IPS-18a (cell line): Measurements from ENCODE around the gene AP2A1.

Source experiments
- H3K27ac ChIP-seq: one replicate; pipeline ENCODE4 v1.5.1; 2013; ENCODE audit warnings: low read length
- H3K27me3 ChIP-seq: one replicate; pipeline ENCODE4 v1.6.1; 2013; ENCODE audit warnings: mild to moderate bottlenecking, low read length; ENCODE audit not compliant: control insufficient read depth, insufficient read depth
- H3K36me3 ChIP-seq: one replicate; pipeline ENCODE4 v1.6.1; 2013; ENCODE audit warnings: low read depth, low read length; ENCODE audit not compliant: control insufficient read depth
- H3K4me1 ChIP-seq: one replicate; pipeline ENCODE4 v1.6.1; 2013; ENCODE audit warnings: low read depth, low read length; ENCODE audit not compliant: control insufficient read depth
- H3K4me3 ChIP-seq: one replicate; pipeline ENCODE4 v1.5.1; 2013; ENCODE audit warnings: low read length
- H3K9ac ChIP-seq: one replicate; pipeline ENCODE4 v1.6.1; 2013; ENCODE audit warnings: mild to moderate bottlenecking, low read length, moderate library complexity
- H3K9me3 ChIP-seq: one replicate; pipeline ENCODE4 v1.6.1; 2013; ENCODE audit warnings: low read depth, low read length; ENCODE audit not compliant: control insufficient read depth

AP2A1 gene

DNA sequence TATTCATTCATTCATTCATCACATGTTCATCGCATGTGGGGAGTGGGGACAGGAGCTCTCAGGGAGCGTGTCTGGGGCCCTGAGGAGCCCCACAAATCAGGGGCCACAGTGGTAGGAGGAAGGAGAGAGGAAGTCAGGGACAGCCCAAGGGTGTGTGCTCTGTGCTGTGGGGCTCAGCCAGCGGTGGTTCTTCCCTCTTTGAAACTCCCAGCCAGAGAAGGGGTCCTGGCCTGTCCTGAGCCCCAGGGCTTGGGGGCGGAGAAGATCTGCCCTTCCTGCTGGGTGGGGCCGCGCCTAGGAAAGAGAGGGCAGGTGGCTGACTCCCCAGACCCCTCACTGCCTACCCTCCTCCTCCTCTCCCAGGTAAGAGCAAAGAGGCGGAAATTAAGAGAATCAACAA lies 14.6 kb downstream of the AP2A1 start:
- Histone ChIP-seq H3K9ac (no peak overlapping the region), H3K27me3 (no peaks in the 10 kb centered on the region), H3K4me1 (no peaks in the 10 kb centered on the region), H3K9me3 (no peaks in the 10 kb centered on the region), H3K4me3 (no peak overlapping the region), H3K27ac (no peak overlapping the region), H3K36me3 (peaks cover 16% of the 10 kb centered on the region)

DNA sequence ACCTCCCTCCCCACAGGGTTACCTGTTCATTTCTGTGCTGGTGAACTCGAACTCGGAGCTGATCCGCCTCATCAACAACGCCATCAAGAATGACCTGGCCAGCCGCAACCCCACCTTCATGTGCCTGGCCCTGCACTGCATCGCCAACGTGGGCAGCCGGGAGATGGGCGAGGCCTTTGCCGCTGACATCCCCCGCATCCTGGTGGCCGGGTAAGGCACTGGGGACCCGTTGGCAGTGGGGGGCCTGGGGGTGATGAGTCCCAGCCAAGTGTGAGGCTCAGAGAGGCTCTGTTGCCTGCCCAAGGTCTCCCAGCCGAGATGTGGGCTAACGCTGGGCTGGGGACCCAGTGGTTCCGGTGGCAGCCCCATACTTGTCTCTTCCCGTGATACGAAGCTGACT lies 15.7 kb downstream of the AP2A1 start:
- no peak overlapping the region for H3K4me3 ChIP-seq
- no peaks in the 10 kb centered on the region for H3K9me3 ChIP-seq
- H3K9ac ChIP-seq: no peak overlapping the region
- no peaks in the 10 kb centered on the region for H3K27me3 ChIP-seq
- peaks cover 16% of the 10 kb centered on the region for H3K36me3 ChIP-seq
- no peak overlapping the region for H3K27ac ChIP-seq
- no peaks in the 10 kb centered on the region for H3K4me1 ChIP-seq

- Histone ChIP-seq H3K4me1 (no peaks in the 10 kb centered on the region), H3K9ac (no peak overlapping the region), H3K9me3 (no peaks in the 10 kb centered on the region), H3K27me3 (no peaks in the 10 kb centered on the region), H3K4me3 (no peak overlapping the region), H3K36me3 (peaks cover 16% of the 10 kb centered on the region), H3K27ac (no peak overlapping the region)
Measured at GRCh38 chr19:49786376-49786820, 19.6 kb downstream of the AP2A1 start.

- Histone ChIP-seq H3K36me3 (peaks cover 15% of the 10 kb centered on the region), H3K4me3 (no peak overlapping the region), H3K9ac (no peak overlapping the region), H3K4me1 (no peaks in the 10 kb centered on the region), H3K27me3 (no peaks in the 10 kb centered on the region), H3K27ac (no peak overlapping the region), H3K9me3 (no peaks in the 10 kb centered on the region)
Measured at GRCh38 chr19:49787746-49788145, 20.9 kb downstream of the AP2A1 start.

DNA sequence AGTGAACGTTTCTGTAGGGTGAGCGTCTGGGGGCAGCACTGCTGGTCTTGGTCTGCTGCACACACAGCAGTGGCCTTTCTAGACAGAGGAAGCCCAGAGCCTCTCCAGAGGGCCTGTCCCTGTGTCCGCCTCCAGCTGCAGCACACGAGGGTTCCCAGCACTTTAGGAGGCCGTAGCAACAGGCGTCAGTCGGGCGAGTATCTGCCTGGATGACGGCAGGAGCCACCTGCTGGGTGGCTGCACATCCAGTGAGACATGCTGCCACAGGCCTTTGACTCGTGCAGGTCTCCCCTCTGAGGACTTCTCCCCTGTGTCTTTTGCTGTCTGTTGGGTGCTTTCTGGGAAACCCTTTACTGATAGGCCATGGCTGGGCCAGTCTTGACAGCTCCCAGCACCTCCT lies 22.1 kb downstream of the AP2A1 start:
- H3K36me3 ChIP-seq: peaks cover 13% of the 10 kb centered on the region
- H3K9ac ChIP-seq: no peak overlapping the region
- no peaks in the 10 kb centered on the region for H3K27me3 ChIP-seq
- H3K4me3 ChIP-seq: no peak overlapping the region
- no peaks in the 10 kb centered on the region for H3K9me3 ChIP-seq
- H3K27ac ChIP-seq: no peak overlapping the region
- H3K4me1 ChIP-seq: no peaks in the 10 kb centered on the region

DNA sequence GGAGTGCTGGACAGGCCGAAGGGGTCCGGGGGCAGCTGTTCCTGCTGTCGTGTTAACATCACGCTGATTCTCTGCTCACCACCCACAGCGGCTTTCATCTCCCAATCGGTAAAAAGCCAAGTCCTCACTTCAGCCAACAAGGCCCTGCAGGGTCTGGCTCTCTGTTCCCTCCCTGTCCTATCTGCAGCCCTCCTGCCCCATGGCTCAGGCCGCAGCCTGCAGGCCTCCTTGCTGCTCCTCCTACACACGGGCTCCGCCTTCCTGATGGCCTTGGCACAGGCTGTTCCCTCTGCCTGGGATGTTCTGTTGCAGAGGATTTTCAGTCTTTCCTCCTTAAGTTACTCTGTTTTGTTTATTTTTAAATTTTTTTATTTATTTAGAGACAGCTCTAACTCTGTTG lies 24.1 kb downstream of the AP2A1 start:
- H3K27ac ChIP-seq: no peak overlapping the region
- no peaks in the 10 kb centered on the region for H3K4me1 ChIP-seq
- H3K36me3 ChIP-seq: peaks cover 16% of the 10 kb centered on the region

DNA sequence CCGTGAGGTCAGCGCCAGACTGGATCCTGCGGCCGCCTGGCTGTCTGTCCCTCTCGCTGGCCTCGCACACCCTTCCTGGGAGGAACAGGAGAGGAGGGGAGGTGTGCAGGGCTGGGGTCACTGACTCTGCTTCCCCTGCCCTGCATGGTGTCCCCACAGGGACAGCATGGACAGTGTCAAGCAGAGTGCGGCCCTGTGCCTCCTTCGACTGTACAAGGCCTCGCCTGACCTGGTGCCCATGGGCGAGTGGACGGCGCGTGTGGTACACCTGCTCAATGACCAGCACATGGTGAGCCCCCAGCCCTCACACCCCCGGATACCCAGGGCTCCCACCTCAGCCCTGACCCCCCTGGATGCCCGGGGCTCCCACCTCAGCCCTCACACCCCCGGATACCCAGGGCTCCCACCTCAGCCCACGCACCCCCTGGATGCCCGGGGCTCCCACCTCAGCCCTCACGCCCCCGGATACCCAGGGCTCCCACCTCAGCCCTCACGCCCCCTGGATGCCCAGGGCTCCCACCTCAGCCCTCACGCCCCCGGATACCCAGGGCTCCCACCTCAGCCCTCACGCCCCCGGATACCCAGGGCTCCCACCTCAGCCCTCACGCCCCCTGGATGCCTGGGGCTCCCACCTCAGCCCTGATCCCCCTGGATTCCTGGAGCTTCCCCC lies 25.1 kb downstream of the AP2A1 start:
- H3K9ac ChIP-seq: no peak overlapping the region
- H3K27ac ChIP-seq: no peak overlapping the region
- H3K4me3 ChIP-seq: no peak overlapping the region
- H3K9me3 ChIP-seq: no peaks in the 10 kb centered on the region
- H3K27me3 ChIP-seq: no peaks in the 10 kb centered on the region
- H3K4me1 ChIP-seq: no peaks in the 10 kb centered on the region
- H3K36me3 ChIP-seq: peaks cover 26% of the 10 kb centered on the region

More for the DNA sequence above, 24.1 kb downstream of the AP2A1 start:
- Histone ChIP-seq H3K27me3 (no peaks in the 10 kb centered on the region), H3K9ac (no peak overlapping the region), H3K4me3 (no peak overlapping the region), H3K9me3 (no peaks in the 10 kb centered on the region)

- H3K27ac ChIP-seq: no peak overlapping the region
- no peaks in the 10 kb centered on the region for H3K4me1 ChIP-seq
- peaks cover 29% of the 10 kb centered on the region for H3K36me3 ChIP-seq
- H3K9me3 ChIP-seq: no peaks in the 10 kb centered on the region
- no peaks in the 10 kb centered on the region for H3K27me3 ChIP-seq
- H3K9ac ChIP-seq: no peak overlapping the region
- H3K4me3 ChIP-seq: no peak overlapping the region
Measured at GRCh38 chr19:49792829-49793560, 26.2 kb downstream of the AP2A1 start.

- H3K27me3 ChIP-seq: no peaks in the 10 kb centered on the region
- no peak overlapping the region for H3K9ac ChIP-seq
- no peak overlapping the region for H3K27ac ChIP-seq
- H3K4me3 ChIP-seq: no peak overlapping the region
- no peaks in the 10 kb centered on the region for H3K9me3 ChIP-seq
- H3K4me1 ChIP-seq: no peaks in the 10 kb centered on the region
- H3K36me3 ChIP-seq: peaks cover 29% of the 10 kb centered on the region
Measured at GRCh38 chr19:49793561-49793840, 26.7 kb downstream of the AP2A1 start.

DNA sequence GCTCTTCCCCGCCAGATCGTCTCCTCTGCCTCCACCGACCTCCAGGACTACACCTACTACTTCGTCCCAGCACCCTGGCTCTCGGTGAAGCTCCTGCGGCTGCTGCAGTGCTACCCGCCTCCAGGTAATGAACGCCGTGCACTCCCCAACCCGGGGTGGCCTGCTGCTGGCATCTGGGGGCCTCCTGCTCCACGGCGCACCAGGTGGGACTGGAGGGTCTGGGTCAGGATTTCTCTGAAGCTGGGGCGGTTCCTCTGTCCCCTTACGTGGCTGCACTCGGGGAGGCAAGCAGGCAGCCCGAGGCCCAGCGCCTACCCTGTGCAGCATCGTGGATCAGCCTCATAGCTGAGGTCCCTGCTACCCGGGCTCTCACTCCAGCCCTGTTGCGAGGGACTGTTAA lies 28.8 kb downstream of the AP2A1 start:
- Histone ChIP-seq H3K9ac (no peak overlapping the region), H3K4me1 (no peaks in the 10 kb centered on the region), H3K9me3 (no peaks in the 10 kb centered on the region), H3K27me3 (no peaks in the 10 kb centered on the region), H3K36me3 (peaks cover 29% of the 10 kb centered on the region), H3K27ac (no peak overlapping the region), H3K4me3 (no peak overlapping the region)

- H3K27me3 ChIP-seq: no peaks in the 10 kb centered on the region
Measured at GRCh38 chr19:49798574-49798973, 31.8 kb downstream of the AP2A1 start.

DNA sequence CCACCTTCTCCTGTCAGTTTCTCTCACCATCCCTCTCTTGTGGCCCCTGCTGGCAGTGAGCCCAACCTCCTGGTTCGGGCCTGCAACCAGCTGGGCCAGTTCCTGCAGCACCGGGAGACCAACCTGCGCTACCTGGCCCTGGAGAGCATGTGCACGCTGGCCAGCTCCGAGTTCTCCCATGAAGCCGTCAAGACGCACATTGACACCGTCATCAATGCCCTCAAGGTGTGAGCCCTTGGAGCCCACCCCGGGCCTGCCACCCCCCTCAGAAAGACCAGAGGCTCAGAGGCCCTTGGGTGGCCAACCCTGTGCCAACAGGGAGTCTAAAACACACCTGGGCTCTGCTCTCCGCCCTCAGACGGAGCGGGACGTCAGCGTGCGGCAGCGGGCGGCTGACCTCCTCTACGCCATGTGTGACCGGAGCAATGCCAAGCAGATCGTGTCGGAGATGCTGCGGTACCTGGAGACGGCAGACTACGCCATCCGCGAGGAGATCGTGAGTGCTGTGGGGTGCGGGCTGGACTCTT lies 32.5 kb downstream of the AP2A1 start:
- H3K4me3 ChIP-seq: no peak overlapping the region
- peaks cover 24% of the 10 kb centered on the region for H3K36me3 ChIP-seq
- no peak overlapping the region for H3K27ac ChIP-seq
- H3K9me3 ChIP-seq: no peaks in the 10 kb centered on the region
- no peaks in the 10 kb centered on the region for H3K4me1 ChIP-seq
- H3K9ac ChIP-seq: no peak overlapping the region
- H3K27me3 ChIP-seq: no peaks in the 10 kb centered on the region

More at GRCh38 chr19:49798574-49798973, 31.8 kb downstream of the AP2A1 start:
- Histone ChIP-seq H3K36me3 (peaks cover 25% of the 10 kb centered on the region), H3K27ac (no peak overlapping the region), H3K4me3 (no peak overlapping the region), H3K4me1 (no peaks in the 10 kb centered on the region), H3K9me3 (no peaks in the 10 kb centered on the region), H3K9ac (no peak overlapping the region)
